ENCODE data around the gene RTN4R.
A peak's percentile ranks its signal among the peaks of the same experiment; 100 is the strongest.
"Not testable (repeated sequence)": the region's sequence is repeated elsewhere in the genome, so short reads cannot be mapped to it uniquely, and the experiment has no call there.

The RTN4R gene

DNA sequence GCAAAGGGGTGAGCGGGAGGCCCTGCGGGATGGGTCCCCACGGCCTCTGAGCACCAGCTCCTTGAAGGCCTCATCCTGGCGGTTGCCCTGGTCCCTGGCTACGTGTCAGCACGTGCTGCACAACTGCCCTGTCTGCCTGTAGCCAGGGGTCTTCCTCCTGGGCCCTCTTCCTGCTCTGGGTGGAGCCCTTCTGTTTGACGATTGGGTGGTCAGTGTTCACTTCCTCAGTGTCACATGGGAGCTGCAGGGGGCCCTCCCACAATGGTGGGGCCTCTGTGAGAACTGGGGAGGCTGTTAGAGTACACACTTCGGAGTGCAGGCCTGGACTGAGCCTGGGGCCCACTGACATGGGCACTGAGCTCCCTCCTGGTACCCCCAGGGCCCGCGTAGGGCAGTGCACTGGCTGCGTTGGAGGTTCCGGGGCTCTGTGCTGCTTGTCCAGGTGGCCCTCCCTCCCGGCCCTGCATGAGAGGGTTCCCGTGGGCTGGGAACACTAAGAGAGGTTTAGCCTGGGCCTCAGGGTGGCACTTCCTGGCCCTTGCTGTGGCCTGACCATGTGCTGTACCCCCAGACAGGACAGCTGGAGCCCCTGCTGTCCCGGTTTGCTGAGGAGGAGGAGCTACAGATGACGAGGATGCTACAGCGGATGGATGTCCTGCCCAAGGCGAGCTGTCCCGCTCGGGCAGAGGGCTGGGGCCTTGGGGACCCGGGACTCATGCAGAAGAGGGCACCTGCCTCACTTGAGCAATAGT, 38.0 kb upstream of the RTN4R start:
- no peak for DNase-seq (ENCODE audit: low read depth)

- not testable (repeated sequence) for DNase-seq (ENCODE audit: low read depth)
Measured at GRCh38 chr22:20305230-20305893, 37.2 kb upstream of the RTN4R start.

DNA sequence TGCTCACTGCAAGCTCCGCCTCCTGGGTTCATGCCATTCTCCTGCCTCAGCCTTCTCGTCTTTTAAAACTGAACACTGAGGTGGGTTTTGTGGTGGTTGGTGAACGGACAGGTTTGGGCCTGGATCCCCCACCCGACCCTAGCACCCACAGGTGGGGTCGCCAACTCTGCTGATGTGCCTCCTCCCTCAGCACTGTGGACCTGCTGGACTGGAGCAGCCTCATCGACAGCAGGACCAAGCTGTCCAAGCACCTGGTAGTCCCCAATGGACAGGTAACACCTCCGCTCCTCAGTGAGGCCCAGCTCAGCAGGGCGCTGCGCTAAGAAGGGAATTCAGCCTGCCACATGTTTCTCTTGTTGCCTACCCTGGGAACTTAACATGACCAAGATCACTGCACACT, 36.5 kb upstream of the RTN4R start:
- DNase-seq (ENCODE audit: low read depth) = no peak

- not testable (repeated sequence) for DNase-seq (ENCODE audit: low read depth)
Measured at GRCh38 chr22:20303229-20303534, 35.1 kb upstream of the RTN4R start.

- DNase-seq (ENCODE audit: low read depth) = no peak
Measured at GRCh38 chr22:20302438-20303228, 34.5 kb upstream of the RTN4R start.

DNA sequence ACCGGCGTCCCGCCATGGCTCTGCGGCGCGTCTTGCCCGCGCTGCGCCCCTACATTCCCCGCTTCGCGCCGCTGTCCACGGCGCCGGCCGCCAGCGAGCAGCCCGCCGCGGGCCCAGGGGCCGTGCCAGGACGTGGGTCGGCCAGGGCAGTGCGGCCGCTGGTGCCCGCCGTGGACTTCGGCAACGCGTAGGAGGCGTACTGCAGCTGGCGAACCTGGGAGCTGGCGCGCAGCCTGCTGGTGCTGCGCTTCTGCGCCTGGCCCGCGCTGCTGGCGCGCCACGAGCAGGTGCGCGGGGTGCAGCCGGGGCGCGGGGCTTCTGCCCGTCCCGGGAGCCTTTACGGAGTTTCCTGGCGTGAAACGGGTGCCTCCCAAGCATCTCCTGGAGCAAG, 31.6 kb upstream of the RTN4R start:
- no peak for DNase-seq (ENCODE audit: low read depth)

- peak; percentile 90 for DNase-seq (ENCODE audit: low read depth)
Measured at GRCh38 chr22:20298803-20299745, 31.0 kb upstream of the RTN4R start.

GRCh38 chr22:20298110-20298802, 30.1 kb upstream of the RTN4R start:
- no peak for DNase-seq (ENCODE audit: low read depth)

DNA sequence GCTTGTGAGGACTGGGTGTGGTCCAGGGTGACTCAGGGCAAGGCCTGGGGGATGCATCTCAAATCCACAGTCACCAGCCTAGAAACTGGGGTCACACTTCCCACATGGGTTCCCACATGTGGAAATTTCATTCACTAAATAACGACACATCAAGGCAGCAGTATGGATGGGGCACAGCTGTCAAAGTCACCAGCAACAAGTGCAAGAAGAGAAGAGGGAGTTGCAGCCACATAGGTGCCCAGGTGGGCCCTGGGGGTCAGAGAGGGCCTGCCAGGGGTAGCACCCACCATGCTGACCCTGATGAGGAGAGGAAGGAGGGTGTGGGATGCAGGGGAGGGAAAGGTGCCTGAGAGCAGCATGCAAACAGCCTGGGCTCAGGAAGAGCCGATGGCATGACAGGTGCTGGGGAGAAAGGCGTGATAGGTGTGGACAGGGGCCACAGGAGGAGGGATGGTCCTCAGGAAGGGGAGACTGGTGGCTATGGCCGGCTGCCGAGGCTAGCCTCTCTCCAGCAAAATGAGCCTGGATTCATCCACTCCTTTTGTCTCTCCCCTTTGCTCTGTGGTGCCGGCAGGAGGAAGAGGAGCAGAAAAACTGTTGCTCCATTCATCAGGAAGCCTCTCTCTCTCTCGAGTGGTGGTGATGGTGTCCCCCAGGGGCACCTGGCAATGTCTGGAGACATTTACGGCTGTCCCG, 29.4 kb upstream of the RTN4R start:
- no peak for DNase-seq (ENCODE audit: low read depth)

DNA sequence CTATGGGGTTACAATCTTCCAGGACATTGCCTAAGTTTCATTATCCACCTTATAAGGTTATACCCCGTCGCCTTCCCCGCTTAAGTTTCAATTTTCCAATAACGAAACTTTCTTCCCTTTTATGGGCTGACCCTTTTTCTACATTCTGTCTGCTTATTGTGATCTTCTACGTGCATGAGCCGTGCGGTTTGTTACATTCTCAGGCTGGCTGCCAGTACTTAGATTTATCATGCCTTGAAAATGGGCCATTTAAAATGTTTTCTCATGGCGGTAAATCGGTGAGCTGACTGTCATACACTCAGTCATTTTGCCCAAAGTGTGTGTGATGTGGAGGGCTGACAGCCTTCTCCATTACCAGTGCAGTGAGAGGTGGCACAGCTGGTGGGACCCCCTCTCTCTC, 28.5 kb upstream of the RTN4R start:
- no peak for DNase-seq (ENCODE audit: low read depth)

GRCh38 chr22:20295262-20296064, 27.3 kb upstream of the RTN4R start:
- no peak for DNase-seq (ENCODE audit: low read depth)

- DNase-seq (ENCODE audit: low read depth) = no peak
Measured at GRCh38 chr22:20292673-20293232, 24.6 kb upstream of the RTN4R start.

DNA sequence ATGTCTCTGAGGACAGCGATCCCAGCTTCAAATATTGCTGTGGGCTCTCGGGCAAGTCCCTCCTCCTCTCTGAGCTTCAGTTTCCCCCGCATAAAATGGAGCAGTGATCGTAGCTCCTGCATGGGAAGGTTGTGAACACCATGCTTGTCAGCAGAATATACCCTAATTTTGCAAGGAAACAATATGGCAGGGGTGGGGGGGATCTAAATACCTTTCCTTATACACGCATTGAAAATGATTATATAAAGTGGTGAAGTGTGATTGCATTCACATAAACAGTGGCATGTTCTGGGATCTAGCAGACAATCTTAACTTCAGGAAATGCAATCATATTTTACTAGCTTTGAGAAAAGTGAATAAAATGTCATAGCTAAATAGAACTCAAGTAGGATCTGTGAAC, 24.0 kb upstream of the RTN4R start:
- DNase-seq (ENCODE audit: low read depth) = no peak

DNA sequence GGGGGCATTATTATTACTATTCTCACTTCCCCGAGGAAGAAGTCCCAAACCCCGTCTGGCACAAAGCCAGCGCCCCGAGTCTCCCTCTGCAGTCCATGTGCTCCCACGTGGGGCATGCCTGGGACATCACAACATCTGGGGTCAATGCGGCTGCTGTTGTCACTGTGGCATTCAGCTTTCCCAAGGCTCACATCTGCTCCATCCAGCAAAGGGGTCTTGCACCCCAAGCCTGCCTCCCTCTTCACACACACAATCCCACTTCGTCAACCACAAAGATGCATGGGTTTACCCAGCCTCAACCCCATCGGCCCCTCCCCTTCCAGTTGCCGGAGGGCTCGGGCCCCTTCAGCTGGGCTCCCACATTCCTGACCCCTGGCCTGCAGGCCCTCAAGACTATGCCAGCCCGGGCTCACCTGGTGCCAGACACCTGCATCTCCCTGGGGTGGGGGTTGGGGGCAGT, 23.5 kb upstream of the RTN4R start:
- no peak for DNase-seq (ENCODE audit: low read depth)

DNA sequence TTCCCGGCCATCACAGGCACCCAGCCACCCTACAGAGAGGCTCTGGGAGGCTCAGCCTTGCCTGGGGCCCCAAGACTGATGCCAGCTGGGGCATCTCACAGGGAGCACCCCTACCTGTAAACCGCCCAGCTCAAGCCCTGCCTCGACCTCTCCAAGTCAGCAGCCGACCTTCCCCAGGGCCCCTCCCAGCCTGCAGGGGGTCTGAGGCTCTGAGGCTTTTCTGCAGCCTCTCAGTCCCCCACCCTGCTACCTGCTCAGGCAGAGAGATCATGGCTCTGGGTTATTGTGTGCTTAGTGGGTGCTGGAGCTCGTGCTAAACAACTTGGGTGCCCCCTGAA, 23.1 kb upstream of the RTN4R start:
- no peak for DNase-seq (ENCODE audit: low read depth)

DNA sequence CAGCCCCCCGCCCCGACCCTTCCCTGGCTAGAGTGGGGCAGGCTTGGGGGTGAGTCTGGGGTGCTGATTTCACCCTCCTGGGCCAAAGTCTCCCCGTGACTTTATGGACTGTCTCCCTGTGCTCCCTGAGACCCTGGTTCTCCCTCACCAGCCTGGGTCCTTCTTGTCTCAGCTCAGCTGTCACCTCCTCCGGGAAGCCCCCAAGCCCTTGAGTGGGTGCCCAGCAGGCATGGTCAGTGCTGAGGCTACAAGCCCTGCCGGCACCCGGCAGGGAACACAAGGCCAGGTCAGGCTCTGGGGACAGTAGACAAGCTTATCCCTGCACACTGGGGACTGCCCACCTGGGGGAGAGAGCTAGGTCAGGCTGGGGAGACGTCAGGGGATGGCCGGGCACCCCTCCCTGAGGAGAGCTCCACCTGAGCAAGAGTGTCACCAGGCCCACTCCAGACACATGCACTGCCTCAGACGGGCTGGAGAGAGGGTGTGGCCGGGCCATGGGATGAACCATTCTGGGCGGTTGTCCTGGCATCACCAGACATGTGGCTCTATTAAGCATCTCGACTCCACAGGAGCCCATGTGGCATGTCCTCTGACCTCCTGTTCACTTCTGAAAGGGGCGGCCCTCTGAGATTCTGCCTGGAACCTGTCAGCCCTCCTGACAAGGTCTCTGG, 22.6 kb upstream of the RTN4R start:
- DNase-seq (ENCODE audit: low read depth) = no peak

DNA sequence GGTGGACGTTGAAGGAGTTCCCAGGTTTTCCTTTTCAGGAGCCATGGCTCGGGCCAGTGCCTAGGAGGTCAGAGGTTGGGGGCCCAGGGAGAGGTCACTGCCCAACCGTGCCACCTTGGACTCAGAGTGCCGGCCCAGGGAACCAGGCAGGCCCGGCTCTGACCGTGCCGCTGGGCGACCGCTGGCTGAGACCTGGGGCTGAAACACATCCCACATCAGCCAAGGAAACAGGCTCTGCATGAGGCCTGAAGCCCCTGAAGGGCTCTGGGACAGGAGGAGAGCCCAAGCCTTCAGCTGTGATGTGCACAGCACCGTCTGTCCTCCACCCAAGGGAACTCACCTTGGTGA, 21.9 kb upstream of the RTN4R start:
- DNase-seq (ENCODE audit: low read depth) = no peak

DNA sequence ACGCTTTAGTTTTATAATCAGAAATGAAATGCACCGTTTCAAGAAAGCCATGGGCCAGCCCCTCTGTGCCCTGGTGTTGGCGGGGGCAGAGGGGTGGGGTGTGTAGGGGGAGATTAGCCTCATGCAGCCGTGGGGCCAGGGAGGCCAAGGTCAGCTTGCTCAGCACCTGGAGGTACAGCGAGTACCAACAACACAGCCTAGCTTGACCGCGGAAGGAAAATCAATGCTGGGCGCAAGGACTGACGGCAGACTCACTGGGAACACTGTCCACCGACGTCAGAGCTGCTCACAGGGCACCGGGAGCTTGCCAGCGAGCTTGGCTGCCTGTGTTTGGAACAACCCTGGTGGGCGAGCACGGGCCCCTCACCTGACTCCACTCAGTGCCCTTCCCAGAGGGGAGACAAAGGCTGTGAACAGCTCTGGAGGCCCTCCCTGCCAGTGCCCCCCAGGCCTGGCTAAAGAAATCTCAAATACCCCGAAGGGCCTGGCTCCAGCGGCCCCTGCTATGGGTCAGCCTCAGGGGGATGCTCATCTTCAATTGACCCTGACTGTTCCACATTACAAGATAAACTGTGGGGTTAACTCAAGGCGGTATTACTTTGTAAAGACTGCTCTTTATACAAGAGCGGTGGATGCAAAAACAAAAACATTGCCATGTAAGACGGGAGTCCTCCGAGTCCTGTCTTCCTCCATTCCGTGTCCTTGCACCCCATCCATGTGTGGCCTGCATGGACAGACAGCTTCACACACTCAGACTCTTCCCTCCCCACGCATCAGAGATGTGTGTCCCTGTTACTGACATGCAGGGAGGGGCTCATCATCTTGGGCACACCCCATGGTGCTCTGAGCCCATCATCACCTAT, 21.3 kb upstream of the RTN4R start:
- not testable (repeated sequence) for DNase-seq (ENCODE audit: low read depth)
